Stomach (tissue), 4 donors: ENCODE measurements around the gene MEGF8.

Experiments used
- CTCF ChIP-seq, 7 experiments: fragments of 450-650 bp in 4 of 7; fragments of 200-600 bp in 3 of 7; sonication (generic) in 3 of 7; IDR thresholded peaks; one replicate each; pipeline ENCODE4 v1.5.1; 2016 to 2019; ENCODE audit warnings: antibody characterized with exemption in 7 of 7, control low read depth in 2 of 7, mild to moderate bottlenecking in 1 of 7
- EP300 ChIP-seq: sonication (generic); formaldehyde crosslinking; IDR thresholded peaks from one replicate; pipeline ENCODE4 v1.6.1; 2017; ENCODE audit warnings: antibody characterized with exemption
- POLR2A ChIP-seq, 4 donors: fragments of 450-650 bp; IDR thresholded peaks; one replicate each; pipeline ENCODE4 v1.6.1; 2016; ENCODE audit warnings: antibody characterized with exemption in 4 of 4, control low read depth in 2 of 4, mild to moderate bottlenecking in 1 of 4, moderate library complexity in 1 of 4
- POLR2AphosphoS5 ChIP-seq, 3 donors: sonication (generic); formaldehyde crosslinking; IDR thresholded peaks; one replicate each; pipeline ENCODE4 v1.6.1; 2016; ENCODE audit warnings: antibody characterized with exemption in 3 of 3

GRCh38 chr19:42286349-42287016, 39.0 kb upstream of the MEGF8 start:
- no peak for TF ChIP-seq CTCF (IDR thresholded peaks at IDR 0.05)
- no peak for TF ChIP-seq POLR2A (IDR thresholded peaks at IDR 0.05)
- TF ChIP-seq POLR2AphosphoS5 (IDR thresholded peaks at IDR 0.05): no peak
- TF ChIP-seq EP300: no peak
